HepG2 (cell line): ENCODE results near the gene PLA2G12B. TPM values are rescaled to one million over a fixed set of nuclear protein-coding genes. Genes with fewer than 3 reads are reported as not detected.

Source experiments
- ATAC-seq: fragments of 200-7000 bp; cut with Tn5 transposase; 3 replicates; pipeline ENCODE4 v1.9.1; 2020; ENCODE audit warnings: mild to moderate bottlenecking, moderate library complexity
- BruUV-seq: library from RNA; stranded (reverse); fragments of 400-500 nt; replicated peaks from 2 replicates; lab custom pipeline; 2021; lab: Mats Ljungman, UMichigan
- CTCF ChIA-PET: fragments of 300-600 bp; formaldehyde crosslinking; extraction: SDS; loops from one replicate; lab custom pipeline; 2021; ENCODE audit warnings: low total read pairs, inconsistent platforms, low intra/inter-chr PET ratio; lab: Yijun Ruan, JAX
- POLR2A ChIA-PET: fragments of 350-600 bp; sonication (Branson Sonifier 250); formaldehyde crosslinking; loops from one replicate; lab custom pipeline; 2020; ENCODE audit warnings: antibody characterized with exemption, inconsistent platforms; lab: Yijun Ruan, JAX
- DNase-seq: peaks from one replicate; pipeline ENCODE4 v3.0.0-alpha.2; 2015; ENCODE audit warnings: low spot score
- FAIRE-seq: peaks from 3 replicates; lab custom pipeline; 2011; peaks lifted over from hg19 to GRCh38; lab: Jason Lieb, UNC
- H2AFZ ChIP-seq: one replicate; pipeline ENCODE4 v1.6.1; 2011; ENCODE audit warnings: low read length, inconsistent platforms
- H3K27ac ChIP-seq: fragments of 300-600 bp; 3 replicates; pipeline ENCODE4 v1.8.0; 2011; ENCODE audit warnings: mixed run types, mild to moderate bottlenecking, mixed read lengths, low read length, inconsistent platforms; ENCODE audit not compliant: insufficient read depth; ENCODE audit errors: extremely low read length
- H3K27me3 ChIP-seq, 2 experiments: fragments of 200-600 bp in 1 of 2; 2 replicates in 1 of 2; 3 replicates in 1 of 2; pipeline versions ENCODE4 v1.6.0 to v1.8.0; 2011; ENCODE audit warnings: low read length in 2 of 2, mild to moderate bottlenecking in 2 of 2, moderate library complexity in 2 of 2, inconsistent platforms in 1 of 2; ENCODE audit not compliant: insufficient read depth in 2 of 2, control insufficient read depth in 1 of 2
- H3K36me3 ChIP-seq, 2 experiments: fragments of 200-600 bp in 1 of 2; replicated peaks in 1 of 2; 2 replicates in 1 of 2; 3 replicates in 1 of 2; pipeline versions ENCODE4 v1.5.1 to v1.8.0; 2011; ENCODE audit warnings: low read length in 2 of 2, inconsistent platforms in 1 of 2; ENCODE audit not compliant: insufficient read depth in 2 of 2, control insufficient read depth in 1 of 2
- H3K4me1 ChIP-seq: 2 replicates; pipeline ENCODE4 v1.5.1; 2012; ENCODE audit warnings: low read length, inconsistent platforms; ENCODE audit not compliant: insufficient read depth
- H3K4me2 ChIP-seq: 2 replicates; pipeline ENCODE4 v1.6.0; 2011; ENCODE audit warnings: low read depth, low read length, inconsistent platforms
- H3K4me3 ChIP-seq, 3 experiments: fragments of 200-600 bp in 1 of 3; sonication (generic), shearing (Covaris generic) in 1 of 3; replicated peaks in 1 of 3; 2 replicates each; pipeline ENCODE4 v1.5.1; 2011 to 2016; ENCODE audit warnings: low read length in 3 of 3, inconsistent platforms in 2 of 3, low read depth in 2 of 3, mild to moderate bottlenecking in 2 of 3, control low read depth in 1 of 3, mixed read lengths in 1 of 3; ENCODE audit not compliant: insufficient read depth in 1 of 3
- H3K79me2 ChIP-seq: one replicate; pipeline ENCODE4 v1.6.1; 2011; ENCODE audit warnings: low read length, inconsistent platforms; ENCODE audit not compliant: insufficient read depth
- H3K9ac ChIP-seq: 2 replicates; pipeline ENCODE4 v1.6.0; 2011; ENCODE audit warnings: mild to moderate bottlenecking, low read depth, low read length, inconsistent platforms; ENCODE audit not compliant: insufficient read depth
- H3K9me3 ChIP-seq: 2 replicates; pipeline ENCODE4 v1.5.1; 2012; ENCODE audit warnings: mild to moderate bottlenecking, low read length
- H4K20me1 ChIP-seq: 2 replicates; pipeline ENCODE4 v1.6.0; 2011; ENCODE audit warnings: inconsistent platforms, mild to moderate bottlenecking, low read length, moderate library complexity; ENCODE audit not compliant: insufficient read depth
- HOXA9 ChIP-seq: sonication (generic); formaldehyde crosslinking; IDR thresholded peaks from 2 replicates; pipeline ENCODE4 v1.8.1; 2022; ENCODE audit warnings: missing genetic modification reagents, mild to moderate bottlenecking, moderate library complexity, borderline replicate concordance
- MIER2 ChIP-seq: IDR thresholded peaks from 2 replicates; pipeline ENCODE4 v1.6.1; 2016; ENCODE audit warnings: missing biosample characterization, missing genetic modification reagents
- MLXIP ChIP-seq: sonication (generic); formaldehyde crosslinking; IDR thresholded peaks from 2 replicates; pipeline ENCODE4 v1.9.0; 2021; ENCODE audit warnings: missing genetic modification reagents, borderline replicate concordance
- RORA ChIP-seq: sonication (generic); formaldehyde crosslinking; IDR thresholded peaks from 2 replicates; pipeline ENCODE4 v1.5.0; 2020; ENCODE audit warnings: mild to moderate bottlenecking, missing genetic modification reagents, moderate library complexity
- SATB2 ChIP-seq: sonication (generic); formaldehyde crosslinking; IDR thresholded peaks from 2 replicates; pipeline ENCODE4 v1.5.0; 2020; ENCODE audit warnings: missing genetic modification reagents
- SKI ChIP-seq: fragments of 450-650 bp; IDR thresholded peaks from one replicate; pipeline ENCODE4 v1.6.1; 2018; ENCODE audit warnings: mild to moderate bottlenecking; ENCODE audit not compliant: partially characterized antibody
- TFAP4 ChIP-seq: sonication (generic); IDR thresholded peaks from 2 replicates; pipeline ENCODE4 v1.6.1; 2016; ENCODE audit warnings: low read depth, borderline replicate concordance
- TIGD3 ChIP-seq: sonication (generic); formaldehyde crosslinking; IDR thresholded peaks from 2 replicates; pipeline ENCODE4 v1.5.1; 2020; ENCODE audit warnings: mild to moderate bottlenecking, missing genetic modification reagents, borderline replicate concordance
- ZHX2 ChIP-seq, 2 experiments: sonication (generic) in 1 of 2; formaldehyde crosslinking in 1 of 2; IDR thresholded peaks; 2 replicates each; pipeline versions ENCODE4 v1.6.1 to v1.9.0; 2014 to 2022; ENCODE audit warnings: antibody characterized with exemption in 1 of 2, borderline replicate concordance in 1 of 2, inconsistent platforms in 1 of 2, low read depth in 1 of 2, missing genetic modification reagents in 1 of 2
- ZNF17 ChIP-seq: sonication (generic); formaldehyde crosslinking; IDR thresholded peaks from 2 replicates; pipeline ENCODE4 v1.5.0; 2020; ENCODE audit warnings: mild to moderate bottlenecking, missing genetic modification reagents
- ZNF782 ChIP-seq: sonication (generic); formaldehyde crosslinking; IDR thresholded peaks from 2 replicates; pipeline ENCODE4 v1.4.0; 2020; ENCODE audit warnings: missing genetic modification reagents, mild to moderate bottlenecking, borderline replicate concordance
- WGBS: methylation state at CpG from one replicate; pipeline ENCODE4 v1.1.6; 2017; ENCODE audit warnings: low lambda C conversion rate; 5-methylcytosine and 5-hydroxymethylcytosine counted together
- in situ Hi-C: cut with HindIII; loops from 2 replicates; pipeline ENCODE4 v1.10.0; 2017; ENCODE audit warnings: low pct_unique_long_range_greater_than_20kb; ENCODE audit not compliant: extremely low pct_ligation_motif_present
- intact Hi-C: fragments of 100-400 bp; cut with micrococcal nuclease; formaldehyde crosslinking; loops from one replicate; pipeline ENCODE4 v1.10.0; 2022; ENCODE audit not compliant: unreplicated experiment
- polyA plus RNA-seq, 8 experiments: library from polyadenylated mRNA; depleted of rRNA in 3 of 8; stranded (reverse) in 7 of 8; unstranded in 1 of 8; fragments of >200 nt; fragmentation: Illumina TruSeq in 4 of 8; extraction: Trizol in 4 of 8; gene quantifications; 2 replicates each; pipeline versions ENCODE4 v1.2.1 to v1.2.3, GENCODE V29; 2011 to 2016; ENCODE audit warnings: low read depth in 4 of 8, missing spikeins in 1 of 8, mixed read lengths in 1 of 8; ENCODE audit not compliant: insufficient read depth in 1 of 8
- total RNA-seq, 5 experiments: library from RNA; depleted of rRNA; stranded (reverse); fragments of >200 nt; fragmentation: Illumina TruSeq; extraction: Trizol; gene quantifications; 2 replicates each; pipeline ENCODE4 v1.2.3, GENCODE V29; 2016; ENCODE audit warnings: low read depth in 1 of 5

Gene PLA2G12B
- total and polyA plus RNA-seq, 2 of the 13 experiments (the other 11 are each of a cell fraction or from before 2014, with no cell fraction given): 7.7 to 38.0 TPM

GRCh38 chr10:72888151-72888638 lies 66.4 kb downstream of the PLA2G12B start (continued):
- TF ChIP-seq TIGD3 (CRISPR knock-in tag) (no peak), TFAP4 (no peak)

GRCh38 chr10:72887043-72887442 lies 67.6 kb downstream of the PLA2G12B start:
- H3K4me2 ChIP-seq: no peak overlapping the region
- DNase-seq: no peak
- H3K9ac ChIP-seq: no peak overlapping the region
- no peak overlapping the region for H2AFZ ChIP-seq
- H3K27ac ChIP-seq: no peak overlapping the region
- no peaks in the 10 kb centered on the region for H4K20me1 ChIP-seq
- ChIA-PET POLR2A (no interaction called here), CTCF (no interaction called here)
- no peak overlapping the region for H3K4me3 ChIP-seq
- 91% methylated on average over 5 of the region's 5 CpGs for WGBS
- no peak for FAIRE-seq
- no peaks in the 10 kb centered on the region for H3K9me3 ChIP-seq
- H3K4me1 ChIP-seq: peaks cover 7% of the 10 kb centered on the region
- no peak for ATAC-seq
- in situ Hi-C loops: no loop called here
- no peaks in the 10 kb centered on the region for H3K27me3 ChIP-seq
- no TSS peak for BruUV-seq
- H3K36me3 ChIP-seq: peaks cover 3% of the 10 kb centered on the region in 2 experiments; a peak in 2 of 5 replicates
- no peaks in the 10 kb centered on the region for H3K79me2 ChIP-seq
- intact Hi-C loops: no loop called here
- no peak for TF ChIP-seq MIER2
- no peak for TF ChIP-seq SKI
- no peak for TF ChIP-seq ZNF782 (CRISPR knock-in tag)
- no peak for TF ChIP-seq HOXA9 (CRISPR knock-in tag)
- TF ChIP-seq MLXIP (CRISPR knock-in tag): no peak
- no peak for TF ChIP-seq ZNF17 (CRISPR knock-in tag)
- TF ChIP-seq ZHX2 (IDR thresholded peaks at IDR 0.05; ENCODE audit: low read depth): no peak
- TF ChIP-seq ZHX2 (CRISPR knock-in tag; IDR thresholded peaks at IDR 0.05; ENCODE audit: borderline replicate concordance): no peak
- TF ChIP-seq SATB2 (CRISPR knock-in tag): no peak
- no peak for TF ChIP-seq RORA (CRISPR knock-in tag)
